HG03571 (cell line): ENCODE results near the gene ZFAND5.

Experiments
- ATAC-seq: cut with Tn5 transposase; IDR thresholded peaks from one replicate; pipeline ENCODE4 v1.9.1; 2021; ENCODE audit not compliant: unreplicated experiment

The ZFAND5 gene

GRCh38 chr9:72364679-72365524 lies at the start of gene ZFAND5:
Gene ZFAND5 (minus strand): TSS chr9:72365208. CDS start chr9:72360778, 4,430 bp downstream.
- peak; percentile 80 for ATAC-seq

- ATAC-seq: no peak
Measured at GRCh38 chr9:72412483-72413040, 47.6 kb upstream of the ZFAND5 start.

GRCh38 chr9:72410214-72410613 lies 45.2 kb upstream of the ZFAND5 start:
- ATAC-seq: no peak

- no peak for ATAC-seq
Measured at GRCh38 chr9:72407114-72407513, 42.1 kb upstream of the ZFAND5 start.

- ATAC-seq: no peak
Measured at GRCh38 chr9:72402744-72403143, 37.7 kb upstream of the ZFAND5 start.

GRCh38 chr9:72401396-72401795 lies 36.4 kb upstream of the ZFAND5 start:
- ATAC-seq: no peak

GRCh38 chr9:72400866-72401265 lies 35.9 kb upstream of the ZFAND5 start:
- no peak for ATAC-seq

- no peak for ATAC-seq
Measured at GRCh38 chr9:72399391-72399790, 34.4 kb upstream of the ZFAND5 start.

GRCh38 chr9:72396247-72397091 lies 31.5 kb upstream of the ZFAND5 start:
- ATAC-seq: no peak

- ATAC-seq: no peak
Measured at GRCh38 chr9:72394066-72394465, 29.1 kb upstream of the ZFAND5 start.

GRCh38 chr9:72390907-72391306 lies 25.9 kb upstream of the ZFAND5 start:
- no peak for ATAC-seq

- ATAC-seq: no peak
Measured at GRCh38 chr9:72386186-72386585, 21.2 kb upstream of the ZFAND5 start.

- no peak for ATAC-seq
Measured at GRCh38 chr9:72384710-72385485, 19.9 kb upstream of the ZFAND5 start.

- no peak for ATAC-seq
Measured at GRCh38 chr9:72383978-72384709, 19.1 kb upstream of the ZFAND5 start.

- no peak for ATAC-seq
Measured at GRCh38 chr9:72382405-72382804, 17.4 kb upstream of the ZFAND5 start.

GRCh38 chr9:72377041-72377440 lies 12.0 kb upstream of the ZFAND5 start:
- no peak for ATAC-seq

- ATAC-seq: no peak
Measured at GRCh38 chr9:72371151-72371550, 6.1 kb upstream of the ZFAND5 start.

GRCh38 chr9:72365525-72366256 lies 683 bp upstream of the ZFAND5 start:
- peak; percentile 35 for ATAC-seq

GRCh38 chr9:72363908-72364678 lies 915 bp downstream of the ZFAND5 start:
- peak; percentile 37 for ATAC-seq
